ENCODE data around the gene TSPEAR. TPM values are rescaled to one million over a fixed set of nuclear protein-coding genes. Genes with fewer than 3 reads are reported as not detected.
A peak's percentile ranks its signal among the peaks of the same experiment; 100 is the strongest.

The TSPEAR gene
- total RNA-seq, 1 experiment from 2014 or later, result 2.1 TPM

- TF ChIP-seq ZNF532 (CRISPR knock-in tag; IDR thresholded peaks at IDR 0.05; ENCODE audit: borderline replicate concordance), result no peak
- TF ChIP-seq NR3C1 (CRISPR knock-in tag; conservative IDR thresholded peaks at IDR 0.05; ENCODE audit: low read depth), result no peak
- TF ChIP-seq ZNF317 (CRISPR knock-in tag; IDR thresholded peaks at IDR 0.05; ENCODE audit: borderline replicate concordance, low read depth), result no peak
- TF ChIP-seq RORB (CRISPR knock-in tag; IDR thresholded peaks at IDR 0.05), result no peak
- TF ChIP-seq USF1 (CRISPR knock-in tag; IDR thresholded peaks at IDR 0.05), result no peak
- TF ChIP-seq NFYB (CRISPR knock-in tag; conservative IDR thresholded peaks at IDR 0.05; ENCODE audit: low read depth), result no peak
- no peak for TF ChIP-seq USF2 (CRISPR knock-in tag; IDR thresholded peaks at IDR 0.05)
- TF ChIP-seq PRRX2 (CRISPR knock-in tag; IDR thresholded peaks at IDR 0.05), result no peak
- no peak for TF ChIP-seq HMGXB4 (CRISPR knock-in tag; IDR thresholded peaks at IDR 0.05)
- no peak for TF ChIP-seq NFATC4 (CRISPR knock-in tag; IDR thresholded peaks at IDR 0.05)
- TF ChIP-seq ESRRA (CRISPR knock-in tag; IDR thresholded peaks at IDR 0.05; ENCODE audit: borderline replicate concordance), result no peak
- no peak for TF ChIP-seq MXD4 (CRISPR knock-in tag; IDR thresholded peaks at IDR 0.05; ENCODE audit: borderline replicate concordance)
- TF ChIP-seq ZNF396 (CRISPR knock-in tag; IDR thresholded peaks at IDR 0.05; ENCODE audit: borderline replicate concordance), result no peak
- TF ChIP-seq ETV6 (CRISPR knock-in tag; IDR thresholded peaks at IDR 0.05), result no peak
Observed at GRCh38 chr21:44603911-44604310, 107.5 kb downstream of the TSPEAR start (continued).

GRCh38 chr21:44603109-44603875 lies 108.1 kb downstream of the TSPEAR start:
- Mint-ChIP-seq H3K4me1 (peaks cover 19% of the 10 kb centered on the region), H3K4me3 (no peak overlapping the region), H3K36me3 (no peaks in the 10 kb centered on the region; the same call in 1 of the 2 replicates), H3K27me3 (ENCODE audit: low read depth) (no peaks in the 10 kb centered on the region; the same call in 1 of the 2 replicates), H3K27ac (no peak overlapping the region), H3K9me3 (peaks cover 25% of the 10 kb centered on the region)
- no peak for TF ChIP-seq E2F4 (CRISPR knock-in tag; IDR thresholded peaks at IDR 0.05; ENCODE audit: borderline replicate concordance, low read depth)
- TF ChIP-seq ERG (CRISPR knock-in tag; IDR thresholded peaks at IDR 0.05), result no peak
- TF ChIP-seq ZBTB21 (CRISPR knock-in tag; IDR thresholded peaks at IDR 0.05; ENCODE audit: borderline replicate concordance), result no peak
- TF ChIP-seq RORB (CRISPR knock-in tag; IDR thresholded peaks at IDR 0.05), result no peak
- no peak for TF ChIP-seq MAX (CRISPR knock-in tag; IDR thresholded peaks at IDR 0.05)
- no peak for TF ChIP-seq PRRX2 (CRISPR knock-in tag; IDR thresholded peaks at IDR 0.05)
- TF ChIP-seq GTF2I (CRISPR knock-in tag; conservative IDR thresholded peaks at IDR 0.05), result no peak
- TF ChIP-seq ZNF138 (CRISPR knock-in tag; conservative IDR thresholded peaks at IDR 0.05), result no peak
- TF ChIP-seq HMGA2 (CRISPR knock-in tag; IDR thresholded peaks at IDR 0.05), result no peak
- no peak for TF ChIP-seq CBFB (CRISPR knock-in tag; IDR thresholded peaks at IDR 0.05; ENCODE audit: low read depth)
- TF ChIP-seq ZNF416 (CRISPR knock-in tag; IDR thresholded peaks at IDR 0.05), result no peak
- no peak for TF ChIP-seq KAT7 (CRISPR knock-in tag; IDR thresholded peaks at IDR 0.05; ENCODE audit: borderline replicate concordance)
- CTCF ChIA-PET, result interaction anchor here (0.9 kb wide), 1 partner anchor 92 kb away, joined by 3 read pairs; no protein-coding TSS in a partner anchor
- no peak for DNase-seq (ENCODE audit: low spot score)
- peak; percentile 38; the same call in 1 of the 2 replicates for ATAC-seq
- POLR2A ChIA-PET, result no interaction called here
